LNCAP (cell line): ENCODE data around the gene RMDN3.

Experiments used
- TF ChIP-seq, protein P1 (sequence below): fragments of 450-650 bp; IDR thresholded peaks from 2 replicates; pipeline ENCODE4 v1.5.1; 2017; ENCODE audit warnings: mild to moderate bottlenecking

The RMDN3 gene

DNA sequence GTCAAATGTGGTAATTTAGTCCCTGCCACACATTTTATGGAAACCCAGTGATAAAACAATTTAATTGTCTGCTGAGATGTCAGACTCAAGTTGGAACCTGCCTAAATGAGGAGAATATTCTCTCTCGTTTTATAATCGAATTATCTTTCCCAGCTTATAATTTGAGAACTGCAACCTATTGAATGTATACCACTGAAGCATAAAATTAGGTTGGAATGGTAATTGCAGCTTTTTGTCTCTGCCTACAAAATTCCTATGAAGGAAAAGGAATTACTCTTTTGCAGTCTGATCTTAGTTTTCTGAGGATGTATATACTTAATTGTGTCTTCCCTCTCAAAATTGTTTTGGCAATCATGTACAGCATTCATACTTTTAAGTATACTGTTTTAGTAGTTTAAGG is 31.1 kb downstream of the RMDN3 start:
- TF ChIP-seq, protein P1, sequence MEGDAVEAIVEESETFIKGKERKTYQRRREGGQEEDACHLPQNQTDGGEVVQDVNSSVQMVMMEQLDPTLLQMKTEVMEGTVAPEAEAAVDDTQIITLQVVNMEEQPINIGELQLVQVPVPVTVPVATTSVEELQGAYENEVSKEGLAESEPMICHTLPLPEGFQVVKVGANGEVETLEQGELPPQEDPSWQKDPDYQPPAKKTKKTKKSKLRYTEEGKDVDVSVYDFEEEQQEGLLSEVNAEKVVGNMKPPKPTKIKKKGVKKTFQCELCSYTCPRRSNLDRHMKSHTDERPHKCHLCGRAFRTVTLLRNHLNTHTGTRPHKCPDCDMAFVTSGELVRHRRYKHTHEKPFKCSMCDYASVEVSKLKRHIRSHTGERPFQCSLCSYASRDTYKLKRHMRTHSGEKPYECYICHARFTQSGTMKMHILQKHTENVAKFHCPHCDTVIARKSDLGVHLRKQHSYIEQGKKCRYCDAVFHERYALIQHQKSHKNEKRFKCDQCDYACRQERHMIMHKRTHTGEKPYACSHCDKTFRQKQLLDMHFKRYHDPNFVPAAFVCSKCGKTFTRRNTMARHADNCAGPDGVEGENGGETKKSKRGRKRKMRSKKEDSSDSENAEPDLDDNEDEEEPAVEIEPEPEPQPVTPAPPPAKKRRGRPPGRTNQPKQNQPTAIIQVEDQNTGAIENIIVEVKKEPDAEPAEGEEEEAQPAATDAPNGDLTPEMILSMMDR, result no peak

DNA sequence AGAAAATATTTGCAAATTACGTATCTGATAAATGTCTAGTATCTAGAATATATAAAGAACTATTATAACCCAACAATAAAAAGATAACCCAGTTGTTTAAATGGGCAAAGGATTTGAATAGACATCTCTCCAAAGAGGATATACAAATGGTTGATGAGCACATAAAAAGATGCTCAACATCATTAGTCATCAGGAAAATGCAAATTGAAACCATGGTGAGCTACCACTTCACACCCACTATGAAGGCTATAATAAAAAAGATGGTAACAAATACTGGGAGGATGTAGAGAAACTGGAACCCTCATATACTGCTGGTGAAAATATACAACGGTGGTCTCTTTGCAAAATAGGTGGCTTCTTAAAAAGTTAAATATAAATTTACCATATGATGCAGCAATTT is 32.1 kb downstream of the RMDN3 start:
- TF ChIP-seq, protein P1, result no peak

DNA sequence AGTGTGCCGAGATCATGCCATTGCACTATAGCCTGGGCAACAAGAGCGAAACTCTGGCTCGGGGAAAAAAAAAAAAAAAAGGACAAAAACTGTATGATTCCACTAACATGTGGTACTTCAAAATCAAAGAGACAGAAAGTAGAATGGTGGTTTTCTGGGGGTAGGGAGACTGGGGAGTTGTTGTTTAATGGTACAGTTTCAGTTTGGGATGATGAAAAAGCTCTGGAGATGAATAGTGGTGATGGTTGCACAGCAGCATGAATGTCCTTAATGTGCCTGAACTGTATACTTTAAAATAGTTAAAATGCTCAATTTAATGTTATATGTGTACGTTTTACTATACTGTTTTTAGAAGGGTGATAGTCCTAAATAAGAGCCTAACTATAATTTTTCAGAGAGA is 32.7 kb downstream of the RMDN3 start:
- TF ChIP-seq, protein P1, result no peak

DNA sequence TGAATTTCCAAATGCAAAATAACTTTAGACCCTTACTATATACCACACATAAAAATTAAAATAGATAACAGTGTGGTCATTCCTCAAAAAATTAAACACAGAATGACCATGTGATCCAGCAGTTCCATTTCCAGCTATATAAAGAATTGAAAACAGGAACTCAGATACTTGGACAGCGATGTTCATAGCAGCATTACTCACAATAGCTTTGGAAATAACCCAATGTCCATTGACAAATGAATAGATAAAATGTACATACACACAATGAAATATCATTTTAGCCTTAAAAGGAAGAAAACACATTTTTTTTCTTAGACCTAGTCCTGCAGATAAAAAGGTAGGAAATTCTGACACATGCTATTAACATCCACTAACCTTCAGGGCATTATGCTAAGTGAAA is 33.4 kb downstream of the RMDN3 start:
- TF ChIP-seq, protein P1, result no peak

DNA sequence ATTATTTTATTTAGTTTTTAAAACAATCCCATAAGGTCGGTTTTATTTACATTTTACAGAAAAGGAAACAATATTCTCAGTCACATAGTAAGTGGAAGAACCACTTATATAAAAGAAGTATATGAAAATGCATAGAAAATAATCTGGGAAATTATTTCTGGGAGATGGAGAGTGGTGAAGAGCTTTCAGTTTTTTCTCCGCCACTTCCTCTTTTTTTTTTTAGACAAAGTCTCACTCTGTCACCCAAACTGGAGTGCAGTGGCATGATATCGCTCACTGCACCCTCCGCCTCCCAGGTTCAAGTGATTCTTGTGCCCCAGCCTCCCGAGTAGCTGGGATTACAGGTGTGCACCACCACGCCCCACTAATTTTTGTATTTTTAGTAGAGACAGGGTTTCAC is 38.9 kb downstream of the RMDN3 start:
- TF ChIP-seq, protein P1, result no peak

DNA sequence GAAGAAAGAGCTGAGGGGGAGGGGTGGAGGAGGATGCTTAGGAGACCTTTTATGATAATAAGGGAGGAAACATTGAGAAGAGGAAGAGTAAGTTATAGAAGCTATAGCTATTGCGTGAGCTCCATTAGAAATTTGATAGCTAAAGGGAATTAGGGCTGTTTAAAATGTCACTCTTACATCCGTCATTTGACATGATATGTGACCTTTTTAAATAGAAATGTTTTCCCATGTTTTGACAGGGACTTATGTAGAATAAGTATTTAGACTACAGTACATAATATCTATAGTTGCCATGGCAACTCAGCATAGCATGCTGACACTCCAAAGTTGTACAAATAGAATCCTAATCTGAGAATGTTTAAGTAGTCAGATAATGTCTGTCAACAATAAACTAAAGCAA is 40.9 kb downstream of the RMDN3 start:
- TF ChIP-seq, protein P1, result no peak

DNA sequence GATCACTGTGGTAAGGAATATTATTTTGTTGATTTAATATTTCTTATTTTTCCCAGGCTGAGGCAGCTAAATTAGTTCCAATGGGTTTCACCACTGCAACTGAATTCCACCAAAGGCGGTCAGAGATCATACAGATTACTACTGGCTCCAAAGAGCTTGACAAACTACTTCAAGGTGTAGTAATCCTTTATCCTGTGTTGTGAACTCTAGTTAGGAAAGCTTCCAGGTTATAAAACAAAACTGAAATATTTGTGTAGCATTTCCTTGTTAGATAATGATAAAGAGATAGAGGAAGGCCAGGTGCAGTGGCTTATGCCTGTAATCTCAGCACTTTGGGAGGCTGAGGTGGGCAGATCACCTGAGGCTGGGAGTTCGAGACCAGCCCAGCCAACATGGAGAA is 48.9 kb downstream of the RMDN3 start:
- TF ChIP-seq, protein P1, result no peak

DNA sequence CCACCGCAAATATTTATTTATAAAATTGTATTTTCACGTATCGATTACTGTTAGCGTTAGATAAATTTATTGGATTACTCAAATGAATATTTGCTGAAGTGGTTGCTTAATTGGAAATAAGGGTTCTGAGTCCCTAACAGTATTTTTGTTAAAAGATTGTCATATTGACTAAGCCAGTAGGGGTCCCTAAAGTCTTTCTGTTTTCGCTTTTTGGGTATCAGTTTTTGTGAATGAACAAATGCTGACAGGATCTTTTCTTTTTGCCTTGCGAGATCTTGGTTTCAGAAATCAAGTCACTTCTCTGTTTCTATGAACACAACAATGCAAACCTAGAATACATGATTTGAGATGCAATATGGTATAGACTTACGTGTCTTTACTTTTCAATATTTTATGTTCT is 53.0 kb downstream of the RMDN3 start:
- TF ChIP-seq, protein P1, result peak; percentile 43; the same call in 1 of the 2 replicates
